ENCODE measurements around the gene MRPL47.

DNA sequence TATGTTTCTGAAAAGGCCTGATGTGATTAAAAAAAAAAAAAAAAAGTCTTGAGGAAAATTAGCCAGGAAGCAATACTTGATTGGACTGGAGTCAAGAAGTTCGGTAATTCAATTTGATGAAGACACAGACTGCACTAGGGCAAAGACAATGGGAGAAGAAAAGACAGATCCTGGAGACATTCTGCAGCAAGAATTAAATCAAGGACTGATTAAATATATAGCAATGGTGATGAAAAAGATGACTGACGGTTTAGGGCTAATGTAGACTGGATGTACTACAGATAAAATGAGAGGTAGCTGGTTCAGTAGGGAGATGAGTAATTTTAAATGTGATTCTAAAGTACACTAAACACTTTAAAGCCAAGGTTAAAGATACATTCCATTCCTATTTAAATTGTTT lies 13.8 kb downstream of the MRPL47 start:
- TF ChIP-seq, protein P1, sequence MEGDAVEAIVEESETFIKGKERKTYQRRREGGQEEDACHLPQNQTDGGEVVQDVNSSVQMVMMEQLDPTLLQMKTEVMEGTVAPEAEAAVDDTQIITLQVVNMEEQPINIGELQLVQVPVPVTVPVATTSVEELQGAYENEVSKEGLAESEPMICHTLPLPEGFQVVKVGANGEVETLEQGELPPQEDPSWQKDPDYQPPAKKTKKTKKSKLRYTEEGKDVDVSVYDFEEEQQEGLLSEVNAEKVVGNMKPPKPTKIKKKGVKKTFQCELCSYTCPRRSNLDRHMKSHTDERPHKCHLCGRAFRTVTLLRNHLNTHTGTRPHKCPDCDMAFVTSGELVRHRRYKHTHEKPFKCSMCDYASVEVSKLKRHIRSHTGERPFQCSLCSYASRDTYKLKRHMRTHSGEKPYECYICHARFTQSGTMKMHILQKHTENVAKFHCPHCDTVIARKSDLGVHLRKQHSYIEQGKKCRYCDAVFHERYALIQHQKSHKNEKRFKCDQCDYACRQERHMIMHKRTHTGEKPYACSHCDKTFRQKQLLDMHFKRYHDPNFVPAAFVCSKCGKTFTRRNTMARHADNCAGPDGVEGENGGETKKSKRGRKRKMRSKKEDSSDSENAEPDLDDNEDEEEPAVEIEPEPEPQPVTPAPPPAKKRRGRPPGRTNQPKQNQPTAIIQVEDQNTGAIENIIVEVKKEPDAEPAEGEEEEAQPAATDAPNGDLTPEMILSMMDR (IDR thresholded peaks at IDR 0.05; ENCODE audit: insufficient read depth, low read length, poor library complexity, severe bottlenecking) = no peak
- TF ChIP-seq EZH2phosphoT487 (conservative IDR thresholded peaks at IDR 0.05; ENCODE audit: low read length) = no peak
